Mucosa of rectum (tissue), 2 donors: ENCODE results near the gene ZNF804B.

Experiments
- H3K27ac ChIP-seq, 2 donors: one replicate each; pipeline ENCODE4 v1.7.0; 2013; ENCODE audit warnings: inconsistent platforms in 2 of 2, low read depth in 2 of 2, low read length in 2 of 2
- H3K27me3 ChIP-seq, 2 donors: one replicate each; pipeline ENCODE4 v1.7.0; 2013; ENCODE audit warnings: low read length in 2 of 2; ENCODE audit not compliant: control insufficient read depth in 2 of 2, insufficient read depth in 2 of 2
- H3K36me3 ChIP-seq, 2 donors: one replicate each; pipeline ENCODE4 v1.7.0; 2013; ENCODE audit warnings: low read length in 2 of 2; ENCODE audit not compliant: control insufficient read depth in 2 of 2, insufficient read depth in 2 of 2
- H3K4me1 ChIP-seq, 2 donors: one replicate each; pipeline ENCODE4 v1.7.0; 2013; ENCODE audit warnings: low read length in 2 of 2, mild to moderate bottlenecking in 1 of 2; ENCODE audit not compliant: control insufficient read depth in 2 of 2, insufficient read depth in 2 of 2
- H3K4me3 ChIP-seq, 2 donors: one replicate each; pipeline ENCODE4 v1.7.0; 2013; ENCODE audit warnings: low read length in 2 of 2
- H3K9ac ChIP-seq, 2 donors: one replicate each; pipeline ENCODE4 v1.7.0; 2013; ENCODE audit warnings: low read length in 2 of 2, low read depth in 1 of 2, mild to moderate bottlenecking in 1 of 2
- H3K9me3 ChIP-seq, 2 donors: one replicate each; pipeline ENCODE4 v1.7.0; 2013; ENCODE audit warnings: low read length in 2 of 2; ENCODE audit not compliant: control insufficient read depth in 2 of 2
- donor health status: healthy.
- donor health status: Normal muscosa, but diverticular disease.

The ZNF804B gene

GRCh38 chr7:88772776-88773175 is 13.3 kb downstream of the ZNF804B start:
- no peaks in the 10 kb centered on the region for H3K27me3 ChIP-seq
- no peaks in the 10 kb centered on the region for H3K4me1 ChIP-seq

GRCh38 chr7:88775838-88776237 is 16.3 kb downstream of the ZNF804B start:
- Histone ChIP-seq H3K4me3 (no peak overlapping the region), H3K9ac (no peak overlapping the region), H3K4me1 (no peaks in the 10 kb centered on the region), H3K27ac (no peak overlapping the region), H3K27me3 (no peaks in the 10 kb centered on the region), H3K36me3 (no peaks in the 10 kb centered on the region), H3K9me3 (no peaks in the 10 kb centered on the region)

More at GRCh38 chr7:88772776-88773175, 13.3 kb downstream of the ZNF804B start:
- no peak overlapping the region for H3K4me3 ChIP-seq
- no peak overlapping the region for H3K9ac ChIP-seq
- no peaks in the 10 kb centered on the region for H3K9me3 ChIP-seq
- H3K27ac ChIP-seq, result no peak overlapping the region
- no peaks in the 10 kb centered on the region for H3K36me3 ChIP-seq

GRCh38 chr7:88787777-88788176 is 28.3 kb downstream of the ZNF804B start:
- Histone ChIP-seq H3K27me3 (no peaks in the 10 kb centered on the region), H3K36me3 (no peaks in the 10 kb centered on the region), H3K4me1 (no peaks in the 10 kb centered on the region), H3K27ac (no peak overlapping the region), H3K9me3 (no peaks in the 10 kb centered on the region), H3K4me3 (no peak overlapping the region), H3K9ac (no peak overlapping the region)

GRCh38 chr7:88789480-88790064 is 30.1 kb downstream of the ZNF804B start:
- no peak overlapping the region for H3K9ac ChIP-seq
- no peak overlapping the region for H3K27ac ChIP-seq
- no peaks in the 10 kb centered on the region for H3K27me3 ChIP-seq
- H3K4me1 ChIP-seq, result no peaks in the 10 kb centered on the region
- H3K4me3 ChIP-seq, result no peak overlapping the region
- no peaks in the 10 kb centered on the region for H3K36me3 ChIP-seq
- H3K9me3 ChIP-seq, result no peaks in the 10 kb centered on the region

GRCh38 chr7:88791891-88792290 is 32.4 kb downstream of the ZNF804B start:
- H3K4me3 ChIP-seq, result no peak overlapping the region
- H3K27me3 ChIP-seq, result no peaks in the 10 kb centered on the region
- H3K9ac ChIP-seq, result no peak overlapping the region
- no peaks in the 10 kb centered on the region for H3K36me3 ChIP-seq
- no peaks in the 10 kb centered on the region for H3K9me3 ChIP-seq
- no peaks in the 10 kb centered on the region for H3K4me1 ChIP-seq
- no peak overlapping the region for H3K27ac ChIP-seq

- H3K27ac ChIP-seq, result no peak overlapping the region
- no peaks in the 10 kb centered on the region for H3K36me3 ChIP-seq
- no peak overlapping the region for H3K4me3 ChIP-seq
- H3K9me3 ChIP-seq, result no peaks in the 10 kb centered on the region
- H3K4me1 ChIP-seq, result no peaks in the 10 kb centered on the region
- no peak overlapping the region for H3K9ac ChIP-seq
- no peaks in the 10 kb centered on the region for H3K27me3 ChIP-seq
These were observed 32.9 kb downstream of the ZNF804B start for GRCh38 chr7:88792361-88792760.

GRCh38 chr7:88795553-88795952 is 36.1 kb downstream of the ZNF804B start, which contains the start of gene TEX47:
Gene TEX47 (minus strand): TSS chr7:88795737. CDS start chr7:88794942, 795 bp downstream.
- H3K27ac ChIP-seq, result no peak within 1 kb of the TSS
- no peak within 1 kb of the TSS for H3K4me3 ChIP-seq
- no peak within 1 kb of the TSS for H3K9ac ChIP-seq
- no peaks in the 10 kb centered on the region for H3K9me3 ChIP-seq
- H3K27me3 ChIP-seq, result no peaks in the 10 kb centered on the region
- no peaks in the 10 kb centered on the region for H3K36me3 ChIP-seq
- no peaks in the 10 kb centered on the region for H3K4me1 ChIP-seq

GRCh38 chr7:88801046-88801445 is 41.5 kb downstream of the ZNF804B start:
- no peaks in the 10 kb centered on the region for H3K9me3 ChIP-seq

GRCh38 chr7:88806280-88807037 is 47.0 kb downstream of the ZNF804B start:
- Histone ChIP-seq H3K9me3 (no peaks in the 10 kb centered on the region), H3K27me3 (no peaks in the 10 kb centered on the region), H3K4me3 (no peak overlapping the region), H3K36me3 (no peaks in the 10 kb centered on the region), H3K27ac (no peak overlapping the region), H3K4me1 (no peaks in the 10 kb centered on the region), H3K9ac (no peak overlapping the region)

More at GRCh38 chr7:88801046-88801445, 41.5 kb downstream of the ZNF804B start:
- no peak overlapping the region for H3K4me3 ChIP-seq
- H3K27ac ChIP-seq, result no peak overlapping the region
- no peak overlapping the region for H3K9ac ChIP-seq
- no peaks in the 10 kb centered on the region for H3K27me3 ChIP-seq
- no peaks in the 10 kb centered on the region for H3K4me1 ChIP-seq
- no peaks in the 10 kb centered on the region for H3K36me3 ChIP-seq

- H3K27ac ChIP-seq, result no peak overlapping the region
- H3K4me1 ChIP-seq, result no peaks in the 10 kb centered on the region
- H3K9ac ChIP-seq, result no peak overlapping the region
- no peaks in the 10 kb centered on the region for H3K36me3 ChIP-seq
- no peaks in the 10 kb centered on the region for H3K9me3 ChIP-seq
- no peaks in the 10 kb centered on the region for H3K27me3 ChIP-seq
- no peak overlapping the region for H3K4me3 ChIP-seq
These were observed 59.1 kb downstream of the ZNF804B start for GRCh38 chr7:88818552-88818951.
